Measurements from ENCODE around the gene RTN4RL2.
A peak's percentile ranks its signal among the peaks of the same experiment; 100 is the strongest.

RTN4RL2 gene

GRCh38 chr11:57463671-57464538 lies 3.6 kb downstream of the RTN4RL2 start:
- DNase-seq: no peak

DNA sequence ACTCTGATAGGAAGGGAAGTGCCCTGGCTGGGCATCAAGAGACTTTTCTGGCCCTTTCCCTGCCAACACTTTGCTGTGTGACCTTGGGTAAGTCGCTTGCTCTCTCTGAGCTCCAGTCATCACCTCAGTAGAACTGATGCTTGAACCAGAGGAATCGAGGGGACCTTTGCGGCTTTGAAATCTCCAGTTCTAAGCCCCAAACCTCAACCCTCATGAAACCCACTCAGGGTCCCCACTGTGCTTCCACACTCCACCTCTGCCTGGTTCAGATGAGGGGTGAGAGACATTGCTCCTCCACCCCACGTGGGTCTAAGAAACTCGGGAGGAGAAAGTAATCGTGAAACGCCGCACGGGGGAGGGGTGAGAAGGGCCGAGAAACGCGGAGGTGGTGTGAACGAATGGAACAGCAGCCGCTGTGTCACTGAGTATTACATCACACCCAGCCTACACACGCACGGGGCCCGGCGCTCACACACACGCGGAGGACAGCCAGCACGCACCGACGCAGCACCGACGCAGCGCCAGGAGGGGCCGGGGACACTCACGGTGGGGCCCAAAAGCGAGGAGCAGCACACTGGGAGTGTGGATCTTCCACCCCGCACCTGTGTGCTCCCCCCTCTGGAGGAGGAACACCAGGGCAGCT lies 4.3 kb downstream of the RTN4RL2 start:
- no peak for DNase-seq

DNA sequence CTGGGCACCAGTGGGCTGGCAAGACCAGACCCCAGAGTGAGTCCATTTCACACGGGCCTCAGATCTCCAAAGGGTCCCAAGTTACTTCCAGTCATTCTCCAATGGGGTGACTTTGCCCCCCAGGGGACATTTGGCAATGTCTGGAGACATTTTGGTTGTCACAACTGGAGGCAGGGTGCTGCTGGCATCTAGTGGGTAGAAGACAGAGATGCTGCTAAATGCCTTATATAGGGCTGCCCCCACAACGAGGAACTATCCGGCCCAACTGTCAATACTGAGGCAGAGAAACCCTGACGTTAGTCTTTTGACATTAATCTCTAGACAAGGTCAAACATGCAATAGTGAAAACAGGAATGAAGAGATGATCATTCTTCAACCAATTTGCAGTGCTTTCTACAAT lies 6.4 kb downstream of the RTN4RL2 start:
- no peak for DNase-seq

- DNase-seq: no peak
These were observed 7.3 kb downstream of the RTN4RL2 start for GRCh38 chr11:57467508-57468157.

- no peak for DNase-seq
These were observed 7.9 kb downstream of the RTN4RL2 start for GRCh38 chr11:57468276-57468675.

- DNase-seq: no peak
These were observed 8.9 kb downstream of the RTN4RL2 start for GRCh38 chr11:57469268-57469667.

DNA sequence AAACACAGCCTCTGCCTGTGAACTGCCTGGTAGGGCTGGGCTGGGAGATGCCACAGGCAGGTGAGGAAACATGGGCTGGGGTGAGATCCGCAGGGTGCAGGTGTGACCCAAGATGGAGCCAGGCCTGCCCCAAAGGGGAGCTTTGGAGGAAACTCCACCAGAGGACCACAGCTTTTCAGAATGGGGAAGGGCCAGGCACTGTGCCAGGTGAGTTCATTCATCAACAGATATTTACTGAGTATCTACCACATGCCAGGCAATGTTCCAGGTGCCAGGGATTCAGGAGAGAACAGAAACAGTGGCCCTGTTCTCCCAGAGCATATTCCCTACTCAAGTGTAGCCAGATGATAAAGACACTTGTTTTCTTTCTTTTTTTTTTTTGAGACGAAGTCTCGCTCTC lies 11.2 kb downstream of the RTN4RL2 start:
- DNase-seq: peak; percentile 43

DNA sequence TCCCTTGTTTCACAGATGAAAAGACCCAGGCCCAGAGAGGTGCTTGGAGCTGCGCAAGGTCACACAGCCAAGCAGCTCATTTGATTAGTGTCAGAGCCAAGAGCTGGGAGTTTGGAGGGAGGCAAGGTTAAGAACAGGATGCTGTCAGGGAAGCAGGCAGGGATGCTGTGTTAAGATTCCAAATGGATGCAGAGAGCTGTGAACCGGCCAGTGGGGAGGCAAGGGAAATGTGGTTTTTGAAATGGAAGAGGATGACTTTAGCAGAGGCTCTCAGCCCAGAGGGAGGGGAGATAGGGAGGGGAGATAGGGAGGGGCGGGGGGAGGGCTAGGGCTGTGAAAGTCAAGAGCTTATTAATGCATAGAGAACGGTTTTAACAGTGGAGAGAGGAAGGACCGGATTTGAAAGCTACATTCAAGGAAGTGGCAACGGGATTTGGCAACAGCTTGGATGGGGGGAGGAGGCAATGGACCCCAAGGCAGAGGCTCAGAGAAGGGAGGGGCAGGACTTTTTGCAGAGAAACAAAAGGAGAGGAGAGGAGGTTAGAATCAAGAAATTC lies 13.0 kb downstream of the RTN4RL2 start:
- DNase-seq: no peak

GRCh38 chr11:57474017-57474802 lies 13.9 kb downstream of the RTN4RL2 start:
- DNase-seq: no peak

- no peak for DNase-seq
These were observed 14.4 kb downstream of the RTN4RL2 start for GRCh38 chr11:57474803-57475115.

DNA sequence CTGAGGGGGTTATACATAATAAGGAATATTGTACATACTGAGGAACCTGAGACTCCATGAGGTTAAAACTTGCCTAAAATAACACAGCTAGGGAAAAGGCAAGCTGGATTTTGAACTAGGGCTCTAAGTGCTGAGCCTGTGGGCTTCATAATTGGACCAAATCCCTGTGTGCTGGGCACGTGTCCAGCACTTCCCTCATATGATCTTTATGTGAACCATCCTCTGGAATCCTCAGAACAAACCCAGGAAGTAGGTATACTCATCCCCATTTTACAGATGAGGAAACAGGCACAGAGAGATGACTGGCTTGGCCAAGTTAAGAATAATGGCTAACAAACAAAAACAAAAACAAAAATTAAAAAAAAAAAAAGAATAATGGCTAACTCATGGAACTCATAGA lies 14.9 kb downstream of the RTN4RL2 start:
- DNase-seq: no peak

DNA sequence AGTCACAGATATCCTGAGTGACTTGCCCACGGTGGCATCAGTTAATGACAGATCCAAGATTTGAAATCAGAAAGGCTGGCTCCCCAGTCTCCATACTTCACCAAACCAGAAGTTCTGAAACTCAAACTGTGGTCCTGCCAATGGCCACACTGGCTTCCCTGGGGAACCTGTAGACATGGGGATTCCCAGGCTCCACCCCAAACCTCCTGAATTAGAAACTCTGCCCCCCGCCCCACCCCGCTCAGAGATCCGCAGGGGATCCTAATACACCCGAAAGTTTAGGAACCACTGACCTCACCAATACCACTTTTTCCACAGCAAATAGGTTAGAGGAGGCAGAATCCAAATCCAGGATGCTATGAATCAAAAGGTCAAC lies 15.3 kb downstream of the RTN4RL2 start:
- no peak for DNase-seq

DNA sequence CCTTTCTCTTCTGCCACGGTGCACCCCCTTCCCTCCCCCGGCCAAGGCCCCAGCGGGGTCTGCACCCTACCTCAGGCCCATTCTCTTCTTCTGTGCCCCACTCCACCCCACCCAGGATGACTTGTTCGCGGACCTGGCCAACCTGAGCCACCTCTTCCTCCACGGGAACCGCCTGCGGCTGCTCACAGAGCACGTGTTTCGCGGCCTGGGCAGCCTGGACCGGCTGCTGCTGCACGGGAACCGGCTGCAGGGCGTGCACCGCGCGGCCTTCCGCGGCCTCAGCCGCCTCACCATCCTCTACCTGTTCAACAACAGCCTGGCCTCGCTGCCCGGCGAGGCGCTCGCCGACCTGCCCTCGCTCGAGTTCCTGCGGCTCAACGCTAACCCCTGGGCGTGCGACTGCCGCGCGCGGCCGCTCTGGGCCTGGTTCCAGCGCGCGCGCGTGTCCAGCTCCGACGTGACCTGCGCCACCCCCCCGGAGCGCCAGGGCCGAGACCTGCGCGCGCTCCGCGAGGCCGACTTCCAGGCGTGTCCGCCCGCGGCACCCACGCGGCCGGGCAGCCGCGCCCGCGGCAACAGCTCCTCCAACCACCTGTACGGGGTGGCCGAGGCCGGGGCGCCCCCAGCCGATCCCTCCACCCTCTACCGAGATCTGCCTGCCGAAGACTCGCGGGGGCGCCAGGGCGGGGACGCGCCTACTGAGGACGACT lies 15.9 kb downstream of the RTN4RL2 start:
- no peak for DNase-seq

- no peak for DNase-seq
These were observed 16.6 kb downstream of the RTN4RL2 start for GRCh38 chr11:57476757-57477506.

DNA sequence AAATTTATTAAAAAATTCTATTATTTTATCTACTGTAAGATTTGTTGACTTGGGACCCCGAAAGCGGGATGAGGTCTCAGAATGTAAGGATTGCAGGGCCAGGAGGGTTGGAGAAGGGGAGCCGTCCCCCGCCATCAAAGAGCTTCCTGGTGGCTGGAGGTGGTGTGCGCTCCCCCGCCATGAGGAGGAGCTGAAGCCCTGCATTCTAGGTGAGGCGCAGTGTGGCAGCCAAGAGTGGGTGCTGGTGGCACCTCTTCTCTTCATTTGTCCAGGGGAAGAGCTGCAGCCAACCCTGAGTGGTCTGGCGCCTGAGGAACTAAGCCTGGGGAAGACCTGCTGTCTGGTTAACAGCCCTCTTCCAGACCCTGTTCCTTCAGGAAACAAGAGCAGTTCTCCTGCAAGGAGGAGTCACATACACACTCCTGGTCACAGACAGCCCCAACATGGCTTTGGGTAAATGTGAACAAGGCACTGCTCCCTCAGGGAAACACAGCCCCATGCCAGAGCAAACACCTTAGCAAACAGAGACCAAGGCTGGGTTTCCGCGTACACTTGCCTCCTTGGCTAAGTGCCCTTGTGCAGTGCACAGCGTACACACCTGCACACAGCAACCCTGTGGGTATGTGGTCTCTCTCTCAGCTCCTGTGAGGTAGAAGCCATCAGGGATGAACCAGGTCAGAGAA lies 17.3 kb downstream of the RTN4RL2 start:
- no peak for DNase-seq

DNA sequence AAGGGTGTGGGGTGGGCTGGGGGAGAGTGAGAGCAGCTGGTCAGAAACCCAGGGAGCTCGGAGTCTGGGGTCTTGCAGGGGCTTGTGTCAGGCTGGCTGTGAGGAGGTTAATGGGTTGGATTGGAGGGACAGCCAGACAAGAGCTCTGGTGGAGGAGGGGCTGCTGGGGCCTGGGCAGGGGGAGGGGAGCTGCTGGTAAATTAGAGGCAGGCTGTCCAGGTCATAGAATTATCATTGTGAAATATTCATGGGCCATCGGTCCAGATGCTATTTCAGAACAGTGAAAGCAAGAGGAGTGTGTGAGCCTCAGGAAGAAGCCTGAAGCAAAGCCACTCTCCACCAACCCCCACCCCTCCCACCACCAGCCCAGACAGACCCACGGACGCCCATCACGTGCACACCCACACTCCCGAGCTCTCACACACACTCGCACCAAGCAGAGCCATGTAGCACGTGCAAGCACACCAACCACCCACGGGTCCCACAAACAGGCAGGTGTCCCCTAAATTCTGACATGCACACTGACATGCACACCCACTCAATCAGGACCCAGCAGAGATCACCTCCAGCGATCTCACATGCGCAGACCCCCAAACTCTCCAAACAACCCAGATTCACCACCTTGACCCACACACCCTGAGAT lies 18.8 kb downstream of the RTN4RL2 start:
- DNase-seq: no peak

DNA sequence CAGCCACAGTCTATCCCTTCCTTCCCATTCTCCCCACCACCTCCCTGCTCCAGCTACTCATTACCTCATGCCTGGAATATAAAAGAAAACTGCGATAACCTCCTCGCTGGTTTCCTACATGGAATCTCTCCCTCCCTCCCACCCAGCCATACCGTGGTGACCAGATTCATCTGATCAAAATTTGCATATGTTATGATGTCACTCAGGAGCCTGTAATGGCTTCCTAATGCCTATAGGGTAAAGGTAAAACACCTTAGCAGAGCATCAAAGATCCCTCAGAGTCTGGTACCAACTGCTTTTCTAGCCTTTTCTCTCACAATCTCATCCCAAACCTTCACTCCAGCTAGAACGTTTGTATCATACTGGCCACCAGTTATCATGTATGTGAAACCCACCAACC lies 19.6 kb downstream of the RTN4RL2 start:
- DNase-seq: no peak

GRCh38 chr11:57480409-57481137 lies 20.2 kb downstream of the RTN4RL2 start:
- peak; percentile 18 for DNase-seq

- DNase-seq: no peak
These were observed 21.0 kb downstream of the RTN4RL2 start for GRCh38 chr11:57481315-57481714.

Measured in COR-L47 (cell line).